ENCODE data around the gene NR2C1. TPM values are rescaled to one million over a fixed set of nuclear protein-coding genes. Genes with fewer than 3 reads are reported as not detected.

Gene NR2C1
- total RNA-seq, 2 donors from 2014 or later = 26.4 to 34.6 TPM

GRCh38 chr12:95004610-95005009, 68.8 kb downstream of the NR2C1 start:
- DNase-seq (ENCODE audit: low spot score) = no peak
- TF ChIP-seq CTCF (IDR thresholded peaks at IDR 0.05) = no peak
- no peaks in the 10 kb centered on the region for H3K27me3 ChIP-seq
- H3K4me3 ChIP-seq = no peak overlapping the region
- H3K4me1 ChIP-seq = peaks cover 0 to 19% of the 10 kb centered on the region in 2 donors
- peaks cover 11% of the 10 kb centered on the region for H3K36me3 ChIP-seq
- no peak overlapping the region for H3K27ac ChIP-seq
- peaks cover 0 to 9% of the 10 kb centered on the region in 2 donors for H3K9me3 ChIP-seq

- Histone ChIP-seq H3K4me1 (peaks cover 0 to 19% of the 10 kb centered on the region in 2 donors), H3K9me3 (peaks cover 0 to 9% of the 10 kb centered on the region in 2 donors), H3K27me3 (no peaks in the 10 kb centered on the region), H3K4me3 (peak overlapping the region; percentile 74 to 83), H3K36me3 (peaks cover 11% of the 10 kb centered on the region), H3K27ac (peak overlapping the region; percentile 86 to 88)
- TF ChIP-seq CTCF (IDR thresholded peaks at IDR 0.05) = no peak
- no peak for DNase-seq (ENCODE audit: low spot score)
These were observed 69.5 kb downstream of the NR2C1 start for GRCh38 chr12:95003921-95004272.

- TF ChIP-seq CTCF (IDR thresholded peaks at IDR 0.05) = no peak
- Histone ChIP-seq H3K4me1 (peaks cover 0 to 19% of the 10 kb centered on the region in 2 donors), H3K27ac (peak within 1 kb of the TSS; percentile 86 to 88)
These were observed 70.1 kb downstream of the NR2C1 start, which contains the start of gene NDUFA12 for GRCh38 chr12:95003213-95003920. TSS of gene NDUFA12 (minus strand) at chr12:95003697. CDS start at chr12:95003680, 17 bp downstream.

GRCh38 chr12:95002754-95003153, 70.7 kb downstream of the NR2C1 start:
- Histone ChIP-seq H3K36me3 (peaks cover 11% of the 10 kb centered on the region), H3K4me1 (peaks cover 0 to 19% of the 10 kb centered on the region in 2 donors), H3K9me3 (peaks cover 0 to 3% of the 10 kb centered on the region in 2 donors), H3K27ac (peak overlapping the region; percentile 86 to 88), H3K4me3 (peak overlapping the region; percentile 74 to 83), H3K27me3 (no peaks in the 10 kb centered on the region)
- TF ChIP-seq CTCF (IDR thresholded peaks at IDR 0.05) = no peak
- no peak for DNase-seq (ENCODE audit: low spot score)

More at GRCh38 chr12:95003213-95003920, 70.1 kb downstream of the NR2C1 start, which contains the start of gene NDUFA12:
- peaks cover 11% of the 10 kb centered on the region for H3K36me3 ChIP-seq
- H3K27me3 ChIP-seq = no peaks in the 10 kb centered on the region
- DNase-seq (ENCODE audit: low spot score) = peak; percentile 96
- H3K4me3 ChIP-seq = peak within 1 kb of the TSS; percentile 74 to 83
- peaks cover 0 to 9% of the 10 kb centered on the region in 2 donors for H3K9me3 ChIP-seq

- Histone ChIP-seq H3K27me3 (no peaks in the 10 kb centered on the region), H3K4me1 (peaks cover 0 to 27% of the 10 kb centered on the region in 2 donors), H3K4me3 (no peak overlapping the region), H3K27ac (no peak overlapping the region), H3K36me3 (peaks cover 28% of the 10 kb centered on the region), H3K9me3 (no peaks in the 10 kb centered on the region)
- no peak for TF ChIP-seq CTCF (IDR thresholded peaks at IDR 0.05)
- no peak for DNase-seq (ENCODE audit: low spot score)
These were observed 75.1 kb downstream of the NR2C1 start for GRCh38 chr12:94998326-94998725.
